ENCODE results near the gene MS4A4E.
A peak's percentile ranks its signal among the peaks of the same experiment; 100 is the strongest.
"Not testable (repeated sequence)": the region's sequence is repeated elsewhere in the genome, so short reads cannot be mapped to it uniquely, and the experiment has no call there.

Gene MS4A4E

DNA sequence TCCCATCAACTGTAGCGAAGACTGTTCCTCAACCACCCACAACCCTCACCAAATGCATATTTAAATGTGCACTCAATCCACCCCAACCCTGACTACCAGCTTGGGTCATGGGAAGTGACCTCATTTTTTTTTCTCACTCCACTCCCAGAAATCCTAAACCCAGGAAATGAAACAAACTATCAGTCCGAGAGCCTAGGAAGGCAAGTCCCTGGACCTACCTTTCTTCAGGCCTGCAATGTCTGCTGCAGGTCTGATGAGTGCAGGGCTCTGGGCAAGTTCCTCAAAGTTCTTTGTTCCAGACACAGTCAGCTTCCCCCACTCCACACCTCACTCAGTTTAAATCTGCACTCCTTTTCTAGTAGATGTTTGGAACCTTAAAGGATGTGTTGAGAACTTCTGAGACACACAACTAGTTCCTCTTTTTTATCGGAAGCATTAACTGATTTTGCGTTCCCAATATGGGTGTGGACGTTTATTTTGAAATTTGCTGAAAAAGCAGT, at the start of gene MS4A4E:
MS4A4E (minus strand) TSS at position 398 of the 500 bp plus-strand sequence. CDS start 13,082 bp downstream, outside the sequence.
- no peak for DNase-seq

- no peak for DNase-seq
These were observed 49.2 kb upstream of the MS4A4E start for GRCh38 chr11:60292145-60292544.

DNA sequence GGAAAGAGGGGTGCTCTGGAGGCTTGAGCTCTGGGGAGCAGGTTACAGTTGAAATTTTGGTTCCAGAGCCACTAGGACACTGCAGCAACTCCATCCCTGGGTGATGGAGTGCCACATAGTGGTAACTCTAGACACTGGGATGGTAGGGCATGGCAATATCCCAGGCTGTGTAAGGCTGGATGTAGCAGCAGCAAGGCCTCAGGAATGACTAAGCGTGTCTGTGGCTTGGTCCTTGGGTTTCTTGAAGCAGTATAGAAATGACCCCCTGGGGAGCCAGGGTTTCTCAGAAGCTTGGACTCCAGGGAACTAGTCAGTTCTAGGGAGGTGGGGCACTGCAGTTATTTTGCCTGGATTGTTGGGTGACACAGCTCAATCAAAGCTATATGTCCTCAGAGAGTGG, 45.6 kb upstream of the MS4A4E start:
- DNase-seq: no peak

DNA sequence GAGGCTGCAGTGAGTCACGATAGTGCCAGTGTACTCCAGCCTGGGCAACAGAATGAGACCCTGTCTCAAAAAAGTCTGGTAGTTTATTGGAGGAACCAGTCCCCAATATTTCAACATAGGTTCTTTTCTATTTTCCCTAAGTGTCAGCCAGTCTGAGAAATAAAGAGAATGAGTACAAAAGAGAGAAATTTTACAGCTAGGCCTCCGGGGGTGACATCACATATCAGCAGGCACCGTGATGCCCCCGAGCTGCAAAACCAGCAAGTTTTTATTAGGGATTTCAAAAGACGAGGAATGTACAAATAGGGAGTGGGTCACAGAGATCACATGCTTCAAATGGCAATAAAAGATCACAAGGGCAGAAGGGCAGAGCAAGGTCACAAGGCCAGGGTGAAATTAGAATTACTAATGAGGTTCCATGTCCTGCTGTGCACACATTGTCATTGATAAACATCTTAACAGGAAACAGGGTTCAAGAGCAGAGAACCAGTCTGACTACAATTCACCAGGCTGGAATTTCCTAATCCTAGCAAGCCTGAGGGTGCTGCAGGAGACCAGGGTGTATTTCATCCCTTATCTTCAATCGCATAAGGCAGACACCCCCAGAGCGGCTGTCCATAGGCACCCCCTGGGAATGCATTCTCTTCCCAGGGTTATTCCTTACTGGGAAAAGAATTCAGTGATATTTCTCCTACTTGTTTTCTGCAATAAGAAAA, 42.6 kb upstream of the MS4A4E start:
- not testable (repeated sequence) for DNase-seq

GRCh38 chr11:60282286-60282685, 39.3 kb upstream of the MS4A4E start:
- DNase-seq: no peak

GRCh38 chr11:60281485-60281884, 38.5 kb upstream of the MS4A4E start:
- no peak for DNase-seq

- no peak for DNase-seq
These were observed 37.5 kb upstream of the MS4A4E start, which contains the start of gene MS4A4A for GRCh38 chr11:60280412-60280811. TSS of gene MS4A4A (plus strand) at chr11:60280666. CDS start at chr11:60280676, 10 bp downstream.

DNA sequence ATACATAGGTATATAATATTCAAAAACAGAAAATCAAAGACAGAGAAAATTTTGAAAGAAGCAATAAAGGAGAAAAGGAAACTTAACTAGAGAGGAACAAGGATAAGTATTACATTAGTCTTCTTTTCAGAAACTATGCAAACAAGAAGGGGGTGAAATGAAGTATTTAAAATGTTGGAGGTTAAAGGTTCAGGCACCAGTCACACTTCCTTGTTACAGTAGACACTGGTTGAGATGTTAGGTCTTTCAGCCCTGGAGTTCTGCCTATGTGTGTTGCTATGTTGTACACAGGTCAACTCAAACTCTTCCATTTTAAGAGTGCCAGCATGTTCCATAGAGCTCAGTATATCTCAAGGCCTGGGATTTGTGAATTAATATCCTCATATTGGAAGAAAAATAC, 31.5 kb upstream of the MS4A4E start:
- DNase-seq: no peak

- DNase-seq: peak; percentile 55
These were observed 22.7 kb upstream of the MS4A4E start for GRCh38 chr11:60265373-60266214.

GRCh38 chr11:60264644-60265043, 21.7 kb upstream of the MS4A4E start:
- no peak for DNase-seq

DNA sequence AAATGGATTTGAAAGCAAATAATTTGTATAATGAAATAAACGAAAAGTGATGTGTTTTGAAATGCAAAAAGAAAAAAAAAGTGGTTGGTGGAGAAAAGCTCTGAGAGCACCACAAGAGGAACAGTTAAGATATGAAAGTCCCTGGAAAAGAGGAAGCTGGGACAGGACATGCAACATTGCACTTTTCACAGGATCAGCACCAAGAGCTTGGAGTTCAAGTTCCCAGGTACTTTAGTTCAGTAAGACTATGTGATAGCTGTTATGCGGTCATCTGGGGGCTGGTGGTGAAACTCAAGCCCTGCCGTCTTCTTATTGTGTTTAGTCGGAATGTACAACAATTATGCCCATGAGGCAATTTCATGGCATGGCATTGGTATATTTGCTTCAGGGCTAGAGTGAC, 20.5 kb upstream of the MS4A4E start:
- DNase-seq: no peak

DNA sequence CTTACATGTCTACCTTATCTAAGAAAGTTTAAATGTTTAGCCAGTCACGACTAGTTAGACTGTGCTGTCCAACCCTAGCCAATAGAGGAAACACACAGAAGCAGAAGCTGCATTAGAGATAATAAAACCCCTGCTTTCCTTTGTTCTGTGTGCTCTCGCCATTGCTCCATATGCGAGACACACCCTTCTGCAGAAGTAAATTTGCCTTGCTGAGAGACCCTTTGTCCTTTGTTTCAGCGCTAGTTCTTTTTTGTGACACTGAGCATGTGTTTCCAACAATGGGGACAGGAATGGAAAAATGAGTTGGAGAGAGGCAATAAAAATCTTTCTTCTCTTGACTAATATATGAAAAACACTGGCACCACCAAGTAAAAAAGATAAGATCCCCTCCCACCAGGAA, 18.1 kb upstream of the MS4A4E start:
- DNase-seq: no peak

DNA sequence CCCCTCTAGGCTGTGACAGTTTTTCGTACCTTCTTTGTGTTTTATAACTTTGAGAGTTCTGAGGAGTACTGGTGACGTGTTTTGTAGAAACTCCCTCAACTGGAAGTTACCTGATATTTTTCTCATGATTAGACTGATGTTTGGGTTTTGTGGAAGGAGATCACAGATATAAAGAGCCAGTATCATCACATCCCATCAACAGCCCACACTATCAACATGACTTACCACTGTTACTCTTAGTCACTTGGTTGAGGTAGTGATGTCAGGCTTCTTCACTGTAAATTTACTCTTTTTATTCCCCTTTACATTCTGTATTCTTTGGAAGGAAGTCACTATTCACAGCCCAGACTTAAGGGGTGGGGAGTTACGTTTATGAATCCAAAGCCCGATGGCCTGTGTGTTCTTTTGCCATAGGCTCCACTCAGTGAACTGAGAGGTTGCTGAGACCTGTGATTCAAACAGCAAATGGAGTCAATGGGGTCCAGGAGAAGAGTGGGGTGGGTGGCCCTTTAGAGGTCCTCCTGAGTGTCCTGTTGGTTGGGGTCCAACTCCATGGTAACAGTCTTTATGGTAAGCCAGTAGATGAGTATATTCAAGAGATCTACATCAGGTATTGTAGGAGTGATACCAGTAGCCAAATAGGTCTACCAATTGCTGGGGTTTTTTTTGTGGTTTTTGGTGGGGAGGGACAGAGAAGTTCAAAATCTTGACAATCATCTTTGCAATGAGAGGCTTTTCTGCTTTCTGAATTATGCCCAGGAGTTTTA, 15.2 kb upstream of the MS4A4E start:
- no peak for DNase-seq

DNA sequence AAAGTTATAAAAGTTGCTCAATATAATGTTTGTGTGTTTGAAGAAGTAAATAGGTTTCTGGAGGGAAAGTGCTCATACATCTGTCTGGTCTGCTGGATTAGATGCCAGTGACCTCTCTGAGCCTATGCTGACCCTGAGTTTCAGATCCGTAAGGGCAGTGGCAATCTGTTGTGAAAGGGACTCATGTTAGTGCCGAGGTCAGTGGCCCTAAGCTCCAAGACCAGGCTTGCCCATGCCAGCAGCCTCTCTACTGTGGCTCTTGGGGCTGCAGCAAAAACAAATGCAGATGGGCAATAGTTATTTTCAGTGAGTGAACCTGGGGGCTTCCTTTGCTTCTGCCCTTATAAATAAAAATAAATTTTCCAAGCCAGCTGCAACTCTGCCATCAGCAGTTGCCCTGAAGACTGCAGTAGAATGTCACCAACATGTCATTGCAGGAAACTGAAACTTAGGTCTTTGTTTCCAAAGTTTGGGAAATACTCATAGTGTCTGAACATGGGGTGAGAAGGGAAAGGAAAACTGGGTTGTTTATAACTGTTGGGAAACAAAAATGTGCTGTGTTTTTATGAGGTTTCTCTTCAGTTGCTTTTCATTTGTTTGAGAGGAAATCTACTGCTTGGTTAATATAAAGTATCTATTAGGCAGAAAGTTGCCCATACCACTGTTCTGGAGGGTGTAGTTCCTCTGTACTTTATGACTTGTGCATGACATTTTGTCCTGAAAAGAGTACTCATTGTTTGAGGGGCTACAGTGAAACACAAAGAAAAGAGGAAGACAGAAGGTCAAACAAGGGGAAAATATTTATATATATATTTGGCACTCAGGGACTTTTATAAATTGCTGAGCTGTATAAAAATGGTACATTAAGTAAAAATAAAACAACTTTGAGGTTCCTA, 9.5 kb upstream of the MS4A4E start:
- no peak for DNase-seq

GRCh38 chr11:60251485-60252212, 8.7 kb upstream of the MS4A4E start:
- DNase-seq: peak; percentile 37

GRCh38 chr11:60241786-60242185, 1.2 kb downstream of the MS4A4E start:
- DNase-seq: no peak

DNA sequence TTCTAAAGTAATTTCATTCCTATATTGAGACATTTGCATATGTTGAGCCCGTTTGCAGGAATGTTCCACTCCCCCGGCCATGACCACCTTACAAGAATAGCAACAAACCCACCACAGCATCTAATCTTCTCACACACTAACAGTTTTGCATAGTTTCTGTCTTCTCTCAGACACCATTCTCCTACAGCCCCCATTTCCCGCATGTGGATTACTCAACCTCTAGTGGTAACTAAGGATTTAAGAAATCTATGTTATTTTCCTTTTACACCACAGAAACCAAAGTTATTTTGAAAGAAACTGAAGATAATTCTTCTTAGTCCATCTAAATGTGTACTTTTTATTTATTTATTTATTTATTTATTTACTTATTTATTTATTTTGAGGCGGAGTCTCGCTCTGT, 2.3 kb downstream of the MS4A4E start:
- DNase-seq: no peak

GRCh38 chr11:60235321-60235720, 7.6 kb downstream of the MS4A4E start:
- no peak for DNase-seq

DNA sequence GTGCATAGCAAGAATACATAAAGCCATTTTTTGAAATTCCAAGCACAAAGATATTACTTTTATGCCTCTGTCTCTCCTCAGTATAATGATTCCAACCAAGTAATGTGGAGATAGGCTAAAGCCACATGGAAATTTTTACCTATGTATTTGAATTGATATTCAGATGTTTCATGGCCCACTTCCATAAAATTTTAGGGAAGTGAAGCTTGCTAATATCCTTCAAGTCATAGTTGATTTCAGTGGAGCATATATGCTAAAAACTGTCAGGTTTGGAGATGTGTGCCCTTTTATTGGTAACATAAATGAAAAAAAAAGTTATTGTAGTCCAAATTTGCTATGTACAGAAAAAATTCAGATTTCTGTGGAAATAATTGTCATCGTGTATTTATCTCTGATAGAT, 12.3 kb downstream of the MS4A4E start:
- no peak for DNase-seq

DNA sequence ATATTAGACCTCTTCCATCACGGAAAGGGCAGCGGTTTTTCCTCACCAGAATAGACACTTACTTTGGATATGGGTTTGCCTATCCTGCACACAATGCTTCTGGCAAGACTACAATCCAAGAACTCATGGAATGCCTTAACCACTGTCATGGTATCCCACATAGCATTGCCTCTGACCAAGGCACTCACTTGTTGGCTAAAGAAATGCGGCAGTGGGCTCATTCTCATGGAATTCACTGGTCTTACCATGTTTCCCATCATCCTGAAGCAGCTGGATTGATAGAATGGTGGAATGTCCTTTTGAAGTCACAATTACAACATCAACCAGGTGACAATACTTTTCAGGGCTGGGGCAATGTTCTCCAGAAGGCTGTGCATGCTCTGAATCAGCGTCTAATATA, 20.8 kb downstream of the MS4A4E start:
- no peak for DNase-seq

DNA sequence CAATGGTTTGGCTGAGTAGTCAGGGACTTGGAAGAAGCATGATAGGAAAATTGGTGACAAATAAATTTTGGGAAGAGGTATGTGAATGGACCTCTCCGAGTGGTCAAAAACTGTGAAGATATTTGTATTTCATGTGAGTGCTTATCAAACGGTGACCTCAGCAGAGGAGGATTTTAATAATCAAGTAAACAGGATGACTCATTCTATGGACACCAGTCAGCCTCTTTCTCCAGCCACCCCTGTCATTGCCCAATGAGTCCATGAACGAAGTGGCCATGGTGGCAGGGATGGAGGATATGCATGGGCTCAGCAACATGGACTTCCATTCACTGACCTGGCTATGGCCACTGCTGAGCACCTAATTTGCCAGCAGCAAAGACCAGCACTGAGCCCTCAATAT, 21.2 kb downstream of the MS4A4E start:
- no peak for DNase-seq
